Endothelial cell of hepatic sinusoid (primary cell): ENCODE data around the gene TMED1.

Experiments used
- in situ Hi-C: cut with HindIII; loops from 2 replicates; pipeline ENCODE4 v1.10.0; 2017; ENCODE audit warnings: low sequenced_read_pairs

Gene TMED1

DNA sequence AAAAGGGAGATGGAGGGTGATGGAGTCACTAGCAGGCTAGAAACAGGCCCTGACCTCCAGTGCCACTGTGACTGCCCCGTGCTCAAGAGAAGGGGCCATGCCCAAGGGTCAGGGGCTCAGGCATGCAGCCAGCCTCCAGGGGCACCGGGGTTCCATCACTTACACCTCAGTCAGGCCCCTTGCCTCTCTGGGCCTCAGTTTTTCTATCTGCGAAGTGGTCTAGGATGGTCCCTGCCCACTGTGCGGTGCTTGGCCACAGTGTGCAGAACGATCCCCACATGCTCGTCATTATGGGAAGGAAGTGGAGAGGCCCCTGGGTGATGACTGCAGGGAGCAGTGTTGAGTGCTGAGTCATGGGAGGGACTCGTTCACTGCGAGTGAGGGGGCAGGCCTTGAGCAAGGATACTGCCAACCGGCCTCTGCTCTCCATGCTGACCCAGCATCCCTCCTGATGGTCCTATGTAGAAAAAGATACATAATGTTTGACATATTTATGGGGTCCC lies 23.1 kb downstream of the TMED1 start:
- in situ Hi-C loops, result no loop called here

DNA sequence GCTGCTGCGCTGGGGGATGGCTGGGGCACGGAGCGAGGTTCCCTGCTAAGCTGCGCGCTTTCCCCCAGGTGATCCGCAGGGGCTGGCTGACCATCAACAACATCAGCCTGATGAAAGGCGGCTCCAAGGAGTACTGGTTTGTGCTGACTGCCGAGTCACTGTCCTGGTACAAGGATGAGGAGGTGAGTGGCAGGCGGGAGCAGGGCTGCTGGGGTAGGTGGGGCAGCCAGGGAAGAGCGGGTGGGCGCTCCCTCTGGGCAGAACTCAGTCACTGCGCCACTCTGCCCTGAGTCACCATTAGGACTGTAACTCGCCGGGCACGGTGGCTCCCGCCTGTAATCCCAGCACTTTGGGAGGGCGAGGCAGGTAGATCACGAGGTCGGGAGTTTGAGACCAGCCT lies 23.8 kb downstream of the TMED1 start:
- in situ Hi-C loops, result no loop called here

DNA sequence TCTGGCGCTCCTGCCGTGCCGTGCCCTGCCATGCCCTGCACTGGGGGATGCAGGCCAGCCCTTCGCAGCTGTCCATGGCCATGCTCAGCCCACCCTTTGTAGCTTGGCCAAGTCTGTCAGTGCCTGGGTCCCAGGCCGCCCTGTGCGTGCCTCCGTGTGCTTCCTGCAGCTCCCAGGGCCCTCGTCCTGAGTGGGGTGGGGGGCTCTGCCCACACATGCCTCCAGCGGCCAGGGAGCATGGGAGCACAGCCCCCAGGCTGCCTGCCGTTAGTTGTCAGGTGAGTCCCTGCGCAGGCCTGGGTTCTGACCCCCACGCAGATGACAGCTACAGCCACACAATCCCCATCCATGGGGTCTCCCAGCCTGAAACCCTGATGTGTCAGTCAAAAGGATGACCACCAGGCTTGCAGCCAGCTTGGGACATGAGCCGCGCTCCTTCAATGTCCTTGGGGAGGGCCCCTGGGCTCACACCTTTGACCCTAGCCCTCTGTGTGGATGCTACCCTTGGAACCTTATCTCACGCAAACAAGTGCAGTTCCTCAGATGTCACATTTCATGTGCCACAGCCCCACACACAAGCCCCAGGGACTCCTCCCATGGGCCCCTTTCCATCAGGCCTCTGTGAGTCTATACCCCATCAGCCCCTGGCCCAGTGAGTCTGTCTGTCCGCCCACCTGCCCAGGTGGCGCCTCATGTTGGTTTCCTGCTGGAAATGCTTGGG lies 24.5 kb downstream of the TMED1 start:
- in situ Hi-C loops, result no loop called here

DNA sequence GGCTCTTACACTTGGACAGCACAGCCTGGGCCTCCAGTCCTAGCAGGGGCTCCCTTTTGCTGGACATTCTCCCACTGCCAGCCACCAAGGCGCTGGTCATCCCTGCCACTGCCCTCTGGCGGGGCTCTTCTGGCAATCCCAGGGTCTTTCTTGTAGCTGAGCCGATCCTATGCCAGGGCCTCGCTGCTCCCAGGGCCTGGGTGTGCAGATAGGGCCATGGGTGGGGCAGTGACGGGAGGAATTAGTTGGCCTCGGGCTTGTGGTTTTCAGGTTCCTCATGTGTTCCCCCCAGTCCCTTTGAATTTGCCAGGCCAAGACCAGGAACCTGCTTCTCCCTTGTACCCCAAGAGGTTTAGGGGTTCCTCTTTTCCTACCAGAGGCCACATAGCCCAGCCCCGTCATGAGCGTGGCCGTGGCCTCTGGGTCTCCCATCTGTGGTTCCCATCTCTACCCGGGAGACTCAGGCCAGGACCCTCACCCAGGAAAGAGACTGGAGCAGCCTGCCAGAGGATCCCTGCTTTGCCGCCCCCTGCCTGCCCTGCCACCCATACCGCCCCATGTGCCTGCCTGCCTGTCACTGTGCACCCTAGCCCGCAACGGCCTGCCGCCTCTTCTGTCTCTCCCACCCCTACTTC lies 26.2 kb downstream of the TMED1 start:
- in situ Hi-C loops, result no loop called here

DNA sequence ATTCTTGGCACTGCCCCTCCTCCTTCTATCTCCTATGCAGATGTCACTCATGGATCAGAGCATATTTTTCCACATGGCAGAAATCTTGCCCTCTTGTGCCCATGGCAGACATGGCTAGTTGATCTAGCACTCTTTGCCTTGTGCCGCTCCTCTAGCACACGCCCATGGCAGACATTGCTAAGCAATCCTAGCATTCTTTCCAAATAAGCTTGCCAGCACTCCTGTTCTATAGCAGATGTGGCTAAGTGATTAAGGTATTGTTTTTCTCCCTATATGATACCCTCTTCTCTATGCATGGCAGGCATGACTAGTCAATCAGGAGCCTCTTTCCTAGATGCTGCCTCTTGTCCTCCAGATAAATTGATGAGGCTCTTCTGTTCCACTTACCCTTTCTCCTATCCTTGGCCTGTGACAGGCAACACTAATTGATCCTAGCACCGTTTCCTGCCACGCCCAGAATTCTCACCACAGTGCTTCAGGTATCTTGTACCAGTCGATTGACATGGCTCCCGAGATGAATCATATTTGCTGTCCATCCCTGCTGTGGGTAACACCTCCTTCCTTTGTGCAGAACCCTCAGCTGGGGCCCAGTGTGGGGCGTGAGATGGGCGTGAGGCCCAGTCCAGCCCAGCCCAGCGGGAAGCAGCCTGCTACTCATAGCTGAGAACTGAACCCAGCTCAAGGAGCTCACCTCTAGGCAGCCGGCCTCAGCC lies 26.9 kb downstream of the TMED1 start:
- in situ Hi-C loops, result no loop called here

DNA sequence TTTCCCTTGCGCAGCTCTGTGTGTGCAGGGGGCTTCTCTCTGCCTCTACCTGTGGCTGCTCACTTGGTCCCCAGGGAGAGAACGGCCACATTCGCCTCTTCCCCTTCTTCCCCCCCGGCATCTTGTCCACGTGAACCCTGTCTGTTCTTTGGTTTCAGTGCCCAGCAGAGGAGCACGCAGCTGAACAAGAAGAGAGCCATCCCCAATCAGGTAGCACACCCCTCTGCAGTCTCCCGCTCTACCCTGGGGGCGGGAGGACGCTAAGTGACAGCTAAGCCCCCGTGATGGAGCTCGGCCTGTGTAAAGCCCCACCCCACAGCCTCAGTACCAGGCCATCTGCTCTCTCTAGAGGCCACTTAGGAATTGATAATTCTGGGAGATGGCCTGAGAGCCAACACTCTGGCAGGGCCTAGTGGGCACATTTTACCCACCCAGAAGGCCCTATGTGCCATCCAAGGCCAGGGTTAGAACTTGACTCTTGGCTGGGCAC lies 30.2 kb downstream of the TMED1 start:
- in situ Hi-C loops, result no loop called here

DNA sequence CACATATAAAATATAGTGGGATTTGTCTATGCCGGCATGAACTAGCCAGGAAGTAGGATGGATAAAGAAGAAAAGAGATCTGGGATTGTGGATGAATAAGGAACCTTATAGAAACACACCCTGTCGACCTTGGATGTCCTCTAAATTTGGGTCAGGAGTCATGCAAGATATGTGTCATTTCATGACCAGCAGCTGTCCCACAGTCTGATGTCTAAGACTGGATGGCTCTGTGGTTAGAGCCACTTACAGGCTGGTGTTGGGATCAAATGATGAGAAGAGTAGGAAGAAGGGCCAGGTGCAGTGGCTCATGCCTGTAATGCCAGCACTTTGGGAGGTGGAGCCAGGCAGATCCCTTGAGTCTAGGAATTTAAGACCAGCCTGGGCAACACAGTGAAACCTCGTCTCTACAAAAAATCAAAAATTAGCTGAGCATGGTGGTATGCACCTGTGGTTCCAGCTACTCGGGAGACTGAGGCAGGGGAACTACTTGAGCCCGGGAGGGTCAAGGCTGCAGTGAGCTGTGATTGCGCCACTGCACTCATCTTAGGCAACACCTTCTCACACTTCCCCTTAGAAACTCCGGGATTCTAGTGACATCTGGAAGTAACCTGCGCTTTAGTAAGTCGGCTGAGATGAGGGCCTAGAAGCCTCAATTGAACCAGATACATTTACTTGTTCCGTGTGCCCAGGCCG lies 30.8 kb downstream of the TMED1 start:
- in situ Hi-C loops, result no loop called here

DNA sequence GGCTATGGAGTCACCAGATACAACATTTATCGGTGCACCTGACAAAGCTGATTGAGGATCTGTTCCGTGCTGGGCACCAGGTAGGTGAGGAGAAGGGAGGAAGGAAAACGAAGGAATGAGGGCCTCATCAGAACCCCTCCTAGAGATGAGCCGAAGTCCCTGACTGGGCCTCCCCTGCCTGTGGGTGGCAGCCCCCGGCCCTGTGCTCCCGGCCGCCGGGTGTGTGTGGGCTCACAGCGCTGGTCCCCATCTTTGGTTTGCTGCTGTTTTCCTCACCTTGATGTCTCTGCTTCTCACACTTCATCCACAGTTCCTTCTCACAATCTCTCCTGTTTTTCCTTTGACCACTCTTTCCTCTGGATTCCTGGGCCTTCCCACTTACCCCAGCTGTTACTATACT lies 32.8 kb downstream of the TMED1 start:
- in situ Hi-C loops, result no loop called here

DNA sequence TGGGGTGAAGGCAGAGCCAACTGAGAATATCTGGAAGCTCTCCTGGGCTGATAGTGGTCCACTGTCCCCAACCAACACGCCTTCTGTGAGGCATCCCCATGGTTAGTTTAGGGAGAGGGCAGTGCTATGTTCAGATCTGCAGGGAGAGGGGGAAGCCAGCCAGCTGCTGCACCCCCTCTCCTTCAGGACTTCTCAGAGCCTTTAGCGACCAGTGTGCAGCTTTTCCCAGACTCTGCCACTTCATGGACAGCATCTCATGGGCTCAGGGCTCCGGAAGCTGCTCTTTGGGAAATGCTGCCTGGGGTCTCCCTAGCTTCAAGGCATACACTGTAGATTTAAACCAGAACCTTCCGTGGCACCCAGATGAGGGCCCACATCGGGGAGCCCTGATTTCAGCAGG lies 33.5 kb downstream of the TMED1 start:
- in situ Hi-C loops, result no loop called here

DNA sequence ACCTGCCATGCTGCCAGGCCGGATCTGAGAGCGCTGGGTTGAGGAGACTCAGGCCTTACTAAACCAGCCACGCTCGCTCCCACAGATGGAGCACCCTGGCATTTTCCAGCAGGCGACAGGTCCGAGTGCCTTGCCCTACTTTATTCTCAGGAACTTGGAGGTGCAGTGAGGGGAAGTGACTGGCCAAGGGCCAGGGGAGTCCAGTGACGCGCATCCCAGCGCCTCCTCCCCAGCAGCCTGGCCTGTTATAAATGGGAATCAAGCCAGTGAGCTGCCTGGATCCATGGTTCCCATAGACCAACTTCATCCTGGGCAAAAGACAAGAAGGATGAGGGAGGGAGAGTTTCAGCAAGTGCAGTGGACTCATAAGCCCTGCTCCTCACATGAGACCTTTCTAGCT lies 35.5 kb downstream of the TMED1 start:
- in situ Hi-C loops, result no loop called here

DNA sequence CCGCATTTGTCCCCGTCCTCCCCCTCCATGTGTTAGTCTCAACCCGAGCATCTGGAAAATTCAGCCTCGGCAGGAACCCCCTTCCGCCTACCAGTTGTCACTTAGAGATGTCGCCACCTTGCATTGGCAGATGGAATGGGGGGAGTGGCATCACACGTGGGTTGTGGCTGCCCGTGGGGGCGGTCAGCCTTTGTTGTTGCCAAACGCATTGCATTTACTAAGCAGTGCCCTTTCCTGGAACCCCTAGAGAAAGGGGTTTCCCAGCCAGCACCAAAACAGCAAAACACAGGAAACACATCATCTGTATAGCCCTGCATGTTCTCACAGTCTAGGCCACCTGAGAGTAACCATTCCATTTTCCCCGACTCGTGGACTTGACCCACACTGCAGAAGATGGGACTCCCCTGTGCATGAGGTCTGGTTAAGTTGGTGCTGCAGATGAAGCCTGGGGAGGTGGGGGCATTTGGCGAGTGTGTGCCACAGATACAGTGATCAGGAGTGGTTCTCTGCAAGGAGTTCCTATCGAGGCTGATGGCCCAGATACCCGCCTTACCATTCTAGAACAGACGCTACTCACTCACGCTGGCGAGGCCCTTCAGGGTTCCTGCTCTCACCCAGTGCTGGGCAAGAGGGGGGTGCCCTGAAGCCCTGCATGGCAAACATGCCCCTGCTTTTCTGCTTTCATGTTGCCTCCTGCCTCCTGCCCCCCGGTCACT lies 38.3 kb downstream of the TMED1 start:
- in situ Hi-C loops, result no loop called here

DNA sequence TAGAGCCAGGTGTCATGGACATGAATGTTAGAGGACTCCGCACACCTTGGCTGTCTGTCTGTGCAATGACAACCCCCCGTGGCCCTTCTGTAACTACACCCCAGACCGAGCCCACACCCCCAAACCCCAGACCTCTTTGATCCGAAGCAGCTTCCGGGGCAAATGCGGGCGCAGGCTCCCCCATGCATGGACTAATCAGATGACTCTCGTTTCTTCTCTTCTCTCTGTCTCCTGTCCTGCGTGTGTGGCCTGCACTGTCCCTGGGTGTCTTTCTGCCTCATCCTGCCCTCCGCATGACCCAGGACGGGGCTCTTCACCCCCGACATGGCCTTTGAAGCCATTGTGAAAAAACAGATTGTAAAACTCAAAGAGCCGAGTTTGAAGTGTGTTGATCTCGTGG lies 38.9 kb downstream of the TMED1 start:
- in situ Hi-C loops, result no loop called here

DNA sequence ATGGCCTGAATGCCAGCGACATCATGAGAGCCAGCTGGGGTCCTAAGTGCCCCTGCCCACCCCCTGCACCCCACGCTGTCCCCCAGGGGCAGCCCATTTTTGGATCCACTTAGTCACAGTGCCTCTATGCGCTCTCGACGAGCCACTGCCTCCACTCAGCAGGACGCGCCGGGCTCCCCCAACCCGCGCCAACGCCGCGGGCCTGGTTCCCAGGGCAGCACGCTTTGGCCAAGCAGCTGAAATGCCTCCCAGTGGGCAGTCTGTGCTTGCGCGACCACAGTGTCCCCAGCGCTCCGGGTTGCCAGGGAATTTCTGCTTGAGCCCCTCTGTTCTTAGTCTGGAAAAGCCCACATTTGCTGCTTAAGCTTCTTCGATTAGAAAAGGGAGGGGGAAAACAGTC lies 39.4 kb downstream of the TMED1 start:
- in situ Hi-C loops, result no loop called here

DNA sequence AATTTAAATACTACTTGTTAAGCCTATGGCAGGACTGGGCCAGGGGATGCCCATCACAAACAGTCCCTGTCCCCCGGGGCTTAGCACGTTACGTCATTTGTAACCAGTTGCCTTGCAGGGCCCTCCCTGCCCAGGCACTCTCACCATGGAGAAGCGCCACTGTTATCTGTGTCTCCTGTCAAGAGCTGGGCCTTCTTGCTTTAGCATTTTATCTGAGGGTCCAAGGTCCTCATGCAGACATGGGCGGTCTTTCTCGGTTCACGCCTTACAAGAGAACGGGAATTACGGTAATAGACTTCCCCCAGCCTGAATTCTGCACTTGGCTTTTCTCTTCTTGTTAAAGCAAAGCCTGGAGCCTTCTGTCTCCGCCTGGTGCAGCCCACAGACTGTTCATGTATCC lies 46.1 kb downstream of the TMED1 start:
- in situ Hi-C loops, result no loop called here

DNA sequence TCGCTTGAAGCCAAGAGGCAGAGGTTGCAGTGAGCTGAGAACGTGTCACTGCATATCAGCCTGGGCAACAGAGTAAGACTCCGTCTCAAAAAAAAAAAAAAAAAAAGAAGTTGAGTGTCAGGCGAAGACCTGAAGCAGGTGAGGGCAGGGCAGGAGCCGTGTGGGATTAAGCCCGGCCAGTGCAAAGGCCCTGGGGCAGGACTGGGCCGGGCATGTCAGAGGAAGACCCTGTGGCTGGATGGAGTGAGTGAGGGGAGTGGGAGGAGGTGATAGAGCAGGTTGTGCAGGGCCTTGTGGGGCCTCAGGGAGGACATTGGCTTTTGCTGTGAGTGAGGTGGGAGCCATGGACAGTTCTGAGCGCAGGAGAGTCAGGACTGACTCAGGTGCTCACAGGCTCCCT lies 47.9 kb downstream of the TMED1 start:
- in situ Hi-C loops, result no loop called here

DNA sequence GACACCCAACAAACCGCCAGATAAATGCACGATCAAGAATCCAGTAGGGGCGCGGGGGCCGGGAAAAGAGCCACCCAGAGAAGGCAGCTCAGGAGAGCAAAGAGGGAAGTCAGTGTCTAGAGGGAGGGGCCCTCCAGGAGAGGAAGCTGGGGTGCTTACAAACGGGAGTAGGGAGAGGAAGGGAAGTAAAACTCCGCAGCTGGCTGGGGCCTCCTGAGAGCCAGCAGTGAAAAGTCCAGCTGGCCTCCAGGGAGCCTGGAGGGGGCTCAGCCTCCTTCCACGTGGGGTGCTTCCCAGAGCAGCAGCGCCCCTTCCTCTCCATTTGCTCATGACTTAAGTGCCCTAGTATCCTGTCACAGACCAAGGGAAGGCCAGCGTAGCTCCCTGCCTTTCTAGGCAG lies 51.8 kb downstream of the TMED1 start:
- in situ Hi-C loops, result no loop called here

DNA sequence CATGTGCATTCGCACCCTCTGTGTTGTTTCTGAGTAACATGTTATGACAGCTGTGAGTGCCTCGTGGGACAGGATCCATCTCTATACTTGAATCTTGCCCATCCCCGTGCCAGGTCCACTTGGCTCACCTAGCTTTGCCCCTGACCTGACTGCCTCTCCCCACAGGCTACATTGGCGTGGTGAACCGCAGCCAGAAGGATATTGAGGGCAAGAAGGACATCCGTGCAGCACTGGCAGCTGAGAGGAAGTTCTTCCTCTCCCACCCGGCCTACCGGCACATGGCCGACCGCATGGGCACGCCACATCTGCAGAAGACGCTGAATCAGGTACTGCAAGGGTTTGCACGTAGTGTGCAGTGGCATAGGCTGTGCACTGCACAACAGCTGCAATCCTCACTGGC lies 53.2 kb downstream of the TMED1 start:
- in situ Hi-C loops, result no loop called here
